Large intestine (tissue), 3 donors: Measurements from ENCODE around the gene AP5S1. TPM values are rescaled to one million over a fixed set of nuclear protein-coding genes. Genes with fewer than 3 reads are reported as not detected.
A peak's percentile ranks its signal among the peaks of the same experiment; 100 is the strongest.
"Not testable (repeated sequence)": the region's sequence is repeated elsewhere in the genome, so short reads cannot be mapped to it uniquely, and the experiment has no call there.

Experiments
- DNase-seq, 2 donors: peaks; one replicate each; pipeline versions ENCODE4 v3.0.0 to v3.0.0-alpha.2; 2013
- H3K27ac ChIP-seq: one replicate; pipeline ENCODE4 v1.5.1; 2013; ENCODE audit warnings: low read length
- H3K27me3 ChIP-seq: 2 replicates; pipeline ENCODE4 v1.6.1; 2013; ENCODE audit warnings: low read length; ENCODE audit not compliant: control insufficient read depth, insufficient read depth
- H3K36me3 ChIP-seq: 2 replicates; pipeline ENCODE4 v1.6.1; 2013; ENCODE audit warnings: low read length; ENCODE audit not compliant: control insufficient read depth, insufficient read depth
- H3K4me1 ChIP-seq: one replicate; pipeline ENCODE4 v1.6.1; 2013; ENCODE audit warnings: low read length; ENCODE audit not compliant: control insufficient read depth, insufficient read depth
- H3K4me3 ChIP-seq: one replicate; pipeline ENCODE4 v1.5.1; 2013; ENCODE audit warnings: low read length
- H3K9me3 ChIP-seq: one replicate; pipeline ENCODE4 v1.6.1; 2013; ENCODE audit warnings: mild to moderate bottlenecking, low read depth, low read length, moderate library complexity; ENCODE audit not compliant: control insufficient read depth
- WGBS: methylation state at CpG from one replicate; pipeline ENCODE4 v1.1.5; 2013; ENCODE audit warnings: low lambda C conversion rate; ENCODE audit not compliant: insufficient coverage; 5-methylcytosine and 5-hydroxymethylcytosine counted together
- polyA plus RNA-seq: library from polyadenylated mRNA; unstranded; fragments of 120-200 nt; gene quantifications from one replicate; pipeline ENCODE4 v1.2.1, GENCODE V29; 2013

AP5S1 gene
- polyA plus RNA-seq, 1 donor = 8.2 TPM

GRCh38 chr20:3820901-3821727, 767 bp downstream of the AP5S1 start:
- H3K4me1 ChIP-seq = peaks cover 22% of the 10 kb centered on the region
- H3K9me3 ChIP-seq = no peaks in the 10 kb centered on the region
- H3K36me3 ChIP-seq = peaks cover 33% of the 10 kb centered on the region
- no peak for DNase-seq
- H3K4me3 ChIP-seq = peak overlapping the region; percentile 76
- H3K27me3 ChIP-seq = no peaks in the 10 kb centered on the region
- peak overlapping the region; percentile 94 for H3K27ac ChIP-seq
- 32% methylated on average over 6 of the region's 20 CpGs for WGBS

- Histone ChIP-seq H3K27ac (no peak overlapping the region), H3K4me1 (peaks cover 22% of the 10 kb centered on the region), H3K4me3 (no peak overlapping the region), H3K9me3 (no peaks in the 10 kb centered on the region), H3K27me3 (no peaks in the 10 kb centered on the region), H3K36me3 (peaks cover 41% of the 10 kb centered on the region)
- WGBS = 83% methylated on average over 1 of the region's 14 CpGs
- DNase-seq = no peak
These were observed 1.6 kb downstream of the AP5S1 start for GRCh38 chr20:3821996-3822395.

- Histone ChIP-seq H3K4me3 (no peak overlapping the region), H3K36me3 (peaks cover 42% of the 10 kb centered on the region), H3K27me3 (no peaks in the 10 kb centered on the region), H3K9me3 (no peaks in the 10 kb centered on the region), H3K4me1 (peaks cover 13% of the 10 kb centered on the region), H3K27ac (no peak overlapping the region)
- no peak for DNase-seq
- no CpG with 5 or more reads among the region's 20 CpGs for WGBS
These were observed 3.5 kb downstream of the AP5S1 start for GRCh38 chr20:3823881-3824280.

- Histone ChIP-seq H3K27me3 (no peaks in the 10 kb centered on the region), H3K27ac (no peak overlapping the region), H3K9me3 (no peaks in the 10 kb centered on the region), H3K4me1 (peaks cover 4% of the 10 kb centered on the region), H3K4me3 (no peak overlapping the region), H3K36me3 (peaks cover 42% of the 10 kb centered on the region)
- no CpG with 5 or more reads among the region's 7 CpGs for WGBS
- DNase-seq = no peak
These were observed 5.2 kb downstream of the AP5S1 start for GRCh38 chr20:3825526-3825925.

- WGBS = no CpG with 5 or more reads among the region's 4 CpGs
These were observed 6.1 kb downstream of the AP5S1 start for GRCh38 chr20:3826420-3826819.

GRCh38 chr20:3828798-3829197, 8.5 kb downstream of the AP5S1 start:
- no peak for DNase-seq
- Histone ChIP-seq H3K9me3 (no peaks in the 10 kb centered on the region), H3K27ac (no peak overlapping the region), H3K4me1 (no peaks in the 10 kb centered on the region), H3K36me3 (peaks cover 27% of the 10 kb centered on the region), H3K4me3 (no peak overlapping the region), H3K27me3 (no peaks in the 10 kb centered on the region)
- WGBS = 100% methylated on average over 2 of the region's 3 CpGs

More at GRCh38 chr20:3826420-3826819, 6.1 kb downstream of the AP5S1 start:
- H3K4me3 ChIP-seq = no peak overlapping the region
- peaks cover 42% of the 10 kb centered on the region for H3K36me3 ChIP-seq
- peaks cover 2% of the 10 kb centered on the region for H3K4me1 ChIP-seq
- no peaks in the 10 kb centered on the region for H3K9me3 ChIP-seq
- no peak overlapping the region for H3K27ac ChIP-seq
- H3K27me3 ChIP-seq = no peaks in the 10 kb centered on the region
- DNase-seq = no peak

GRCh38 chr20:3829891-3830290, 9.5 kb downstream of the AP5S1 start:
- not testable (repeated sequence) for H3K27ac ChIP-seq, H3K9me3 ChIP-seq, H3K4me3 ChIP-seq, DNase-seq, H3K4me1 ChIP-seq, H3K27me3 ChIP-seq
- H3K36me3 ChIP-seq = peaks cover 20% of the 10 kb centered on the region
- WGBS = no CpG with 5 or more reads among the region's 5 CpGs

- Histone ChIP-seq H3K27me3 (no peaks in the 10 kb centered on the region), H3K4me3 (no peak overlapping the region), H3K27ac (no peak overlapping the region), H3K36me3 (peaks cover 3% of the 10 kb centered on the region), H3K9me3 (no peaks in the 10 kb centered on the region), H3K4me1 (no peaks in the 10 kb centered on the region)
- WGBS = 100% methylated on average over 2 of the region's 4 CpGs
- DNase-seq = no peak
These were observed 15.8 kb downstream of the AP5S1 start for GRCh38 chr20:3836132-3836531.

GRCh38 chr20:3839328-3839727, 19.0 kb downstream of the AP5S1 start:
- Histone ChIP-seq H3K27ac (no peak overlapping the region), H3K4me3 (no peak overlapping the region), H3K9me3 (no peaks in the 10 kb centered on the region), H3K27me3 (no peaks in the 10 kb centered on the region), H3K4me1 (peaks cover 3% of the 10 kb centered on the region), H3K36me3 (peaks cover 3% of the 10 kb centered on the region)
- DNase-seq = no peak
- WGBS = 100% methylated on average over 1 of the region's 3 CpGs

- not testable (repeated sequence) for H3K4me3 ChIP-seq, DNase-seq, H3K36me3 ChIP-seq, H3K27me3 ChIP-seq, H3K4me1 ChIP-seq, H3K27ac ChIP-seq, H3K9me3 ChIP-seq
- WGBS = no CpG with 5 or more reads among the region's 7 CpGs
These were observed 19.9 kb downstream of the AP5S1 start for GRCh38 chr20:3840201-3840600.
